Measurements from ENCODE around the gene KAT8.
A peak's percentile ranks its signal among the peaks of the same experiment; 100 is the strongest.
"Not testable (repeated sequence)": the region's sequence is repeated elsewhere in the genome, so short reads cannot be mapped to it uniquely, and the experiment has no call there.

The KAT8 gene

GRCh38 chr16:31149894-31150890, 32.7 kb downstream of the KAT8 start, which contains the start of gene PRSS36:
Gene PRSS36, minus strand, starts transcription at chr16:31150066. Its CDS starts 31 bp downstream, at chr16:31150035.
- DNase-seq = no peak

GRCh38 chr16:31150976-31151375, 33.5 kb downstream of the KAT8 start:
- not testable (repeated sequence) for DNase-seq

GRCh38 chr16:31157136-31157535, 39.7 kb downstream of the KAT8 start:
- no peak for DNase-seq

- DNase-seq = no peak
Observed at GRCh38 chr16:31167315-31167714, 49.9 kb downstream of the KAT8 start.

GRCh38 chr16:31168848-31169247, 51.4 kb downstream of the KAT8 start:
- no peak for DNase-seq

GRCh38 chr16:31170048-31170447, 52.6 kb downstream of the KAT8 start:
- DNase-seq = not testable (repeated sequence)

GRCh38 chr16:31177136-31177535, 59.7 kb downstream of the KAT8 start:
- peak; percentile 34 for DNase-seq

- no peak for DNase-seq
Observed at GRCh38 chr16:31179219-31179746, 61.8 kb downstream of the KAT8 start.

- DNase-seq = peak; percentile 90
Observed at GRCh38 chr16:31179747-31180459, 62.4 kb downstream of the KAT8 start, which contains the start of gene FUS. Gene FUS, plus strand, starts transcription at chr16:31180139. Its CDS starts 76 bp downstream, at chr16:31180215.
